ENCODE measurements around the gene WDR70.

Gene WDR70

DNA sequence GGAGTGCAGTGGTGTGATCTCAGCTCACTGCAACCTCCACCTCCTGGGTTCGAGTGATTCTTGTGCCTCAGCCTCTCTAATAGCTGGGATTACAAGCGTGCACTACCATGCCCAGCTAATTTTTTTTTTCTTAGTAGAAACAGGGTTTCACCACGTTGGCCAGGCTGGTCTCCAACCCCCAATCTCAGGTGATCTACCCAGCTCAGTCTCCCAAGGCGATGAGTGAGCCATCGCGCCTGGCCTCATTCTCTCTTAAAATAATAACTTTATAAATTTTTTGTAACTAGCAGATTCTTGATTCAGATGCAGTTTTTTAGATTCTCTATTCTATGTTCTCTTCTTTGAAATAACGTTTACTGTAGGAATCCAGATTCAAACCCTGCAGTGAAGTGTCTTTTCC, 333.6 kb downstream of the WDR70 start:
- H2AFZ ChIP-seq (ENCODE audit: low read depth), result no peak overlapping the region
- H3K4me3 ChIP-seq (IDR thresholded peaks at IDR 0.05; ENCODE audit: insufficient read depth, low read depth, low read length), result no peak overlapping the region

DNA sequence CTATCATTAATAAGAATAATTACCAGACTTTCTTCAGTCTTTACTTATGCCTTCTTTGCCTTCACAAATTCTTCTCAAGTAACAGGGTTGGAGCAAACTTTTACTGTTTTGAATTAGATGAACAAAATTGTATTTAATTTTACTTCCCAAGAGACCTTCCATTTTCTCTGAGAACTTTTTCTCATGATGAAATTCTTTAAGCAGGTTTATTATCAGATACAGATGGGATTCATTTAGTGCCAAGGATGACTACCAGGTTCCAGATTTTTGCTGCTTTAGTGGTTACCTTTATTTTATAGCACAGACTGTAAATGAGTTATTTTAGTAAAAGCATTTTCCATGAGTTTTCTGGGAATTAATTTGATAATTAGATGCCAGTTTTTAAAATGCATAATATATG, 335.6 kb downstream of the WDR70 start:
- TF ChIP-seq, protein P1, sequence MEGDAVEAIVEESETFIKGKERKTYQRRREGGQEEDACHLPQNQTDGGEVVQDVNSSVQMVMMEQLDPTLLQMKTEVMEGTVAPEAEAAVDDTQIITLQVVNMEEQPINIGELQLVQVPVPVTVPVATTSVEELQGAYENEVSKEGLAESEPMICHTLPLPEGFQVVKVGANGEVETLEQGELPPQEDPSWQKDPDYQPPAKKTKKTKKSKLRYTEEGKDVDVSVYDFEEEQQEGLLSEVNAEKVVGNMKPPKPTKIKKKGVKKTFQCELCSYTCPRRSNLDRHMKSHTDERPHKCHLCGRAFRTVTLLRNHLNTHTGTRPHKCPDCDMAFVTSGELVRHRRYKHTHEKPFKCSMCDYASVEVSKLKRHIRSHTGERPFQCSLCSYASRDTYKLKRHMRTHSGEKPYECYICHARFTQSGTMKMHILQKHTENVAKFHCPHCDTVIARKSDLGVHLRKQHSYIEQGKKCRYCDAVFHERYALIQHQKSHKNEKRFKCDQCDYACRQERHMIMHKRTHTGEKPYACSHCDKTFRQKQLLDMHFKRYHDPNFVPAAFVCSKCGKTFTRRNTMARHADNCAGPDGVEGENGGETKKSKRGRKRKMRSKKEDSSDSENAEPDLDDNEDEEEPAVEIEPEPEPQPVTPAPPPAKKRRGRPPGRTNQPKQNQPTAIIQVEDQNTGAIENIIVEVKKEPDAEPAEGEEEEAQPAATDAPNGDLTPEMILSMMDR (conservative IDR thresholded peaks at IDR 0.05; ENCODE audit: low read depth, low read length), result no peak
- Histone ChIP-seq H4K20me1 (ENCODE audit: insufficient read depth) (no peaks in the 10 kb centered on the region), H3K79me2 (ENCODE audit: insufficient read depth, low read depth) (no peaks in the 10 kb centered on the region), H3K27me3 (ENCODE audit: insufficient read depth, low read depth) (no peaks in the 10 kb centered on the region), H3K4me2 (no peak overlapping the region), H3K9ac (no peak overlapping the region), H3K36me3 (ENCODE audit: insufficient read depth) (no peaks in the 10 kb centered on the region), H3K4me3 (IDR thresholded peaks at IDR 0.05; ENCODE audit: insufficient read depth, low read depth, low read length) (no peak overlapping the region), H3K27ac (no peak overlapping the region), H3K4me1 (ENCODE audit: low read depth, poor library complexity, severe bottlenecking) (no peaks in the 10 kb centered on the region), H2AFZ (ENCODE audit: low read depth) (no peak overlapping the region)

More for the DNA sequence above, 333.6 kb downstream of the WDR70 start:
- Histone ChIP-seq H3K4me2 (no peak overlapping the region), H3K4me1 (ENCODE audit: low read depth, poor library complexity, severe bottlenecking) (no peaks in the 10 kb centered on the region), H3K79me2 (ENCODE audit: insufficient read depth, low read depth) (no peaks in the 10 kb centered on the region), H4K20me1 (ENCODE audit: insufficient read depth) (no peaks in the 10 kb centered on the region), H3K9ac (no peak overlapping the region), H3K36me3 (ENCODE audit: insufficient read depth) (no peaks in the 10 kb centered on the region), H3K27me3 (ENCODE audit: insufficient read depth, low read depth) (no peaks in the 10 kb centered on the region), H3K27ac (no peak overlapping the region)
- TF ChIP-seq, protein P1 (conservative IDR thresholded peaks at IDR 0.05; ENCODE audit: low read depth, low read length), result no peak

DNA sequence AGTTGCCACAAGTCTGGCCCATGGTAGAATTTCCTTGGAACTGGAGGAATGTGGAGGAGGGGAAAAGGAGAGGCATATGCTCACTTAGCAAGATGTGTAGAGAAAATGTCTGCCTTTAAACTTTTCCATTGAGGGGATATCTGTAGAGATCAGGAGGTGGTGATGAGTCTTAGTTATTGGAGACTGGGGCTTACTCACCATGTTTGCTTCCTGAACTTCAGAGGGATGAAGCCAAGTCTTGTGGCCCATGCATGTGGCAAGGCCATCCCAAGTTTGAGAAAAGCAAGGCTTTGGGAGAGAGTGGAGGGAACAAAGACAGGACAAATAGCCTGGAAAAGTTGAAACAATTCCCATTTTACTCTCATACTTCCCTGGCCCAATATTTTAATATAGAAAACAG, 336.2 kb downstream of the WDR70 start:
- Histone ChIP-seq H3K4me1 (ENCODE audit: low read depth, poor library complexity, severe bottlenecking) (no peaks in the 10 kb centered on the region), H3K9ac (no peak overlapping the region), H3K4me2 (no peak overlapping the region), H4K20me1 (ENCODE audit: insufficient read depth) (no peaks in the 10 kb centered on the region), H2AFZ (ENCODE audit: low read depth) (no peak overlapping the region), H3K79me2 (ENCODE audit: insufficient read depth, low read depth) (no peaks in the 10 kb centered on the region), H3K27ac (no peak overlapping the region), H3K36me3 (ENCODE audit: insufficient read depth) (no peaks in the 10 kb centered on the region), H3K27me3 (ENCODE audit: insufficient read depth, low read depth) (no peaks in the 10 kb centered on the region), H3K4me3 (IDR thresholded peaks at IDR 0.05; ENCODE audit: insufficient read depth, low read depth, low read length) (no peak overlapping the region)
- TF ChIP-seq, protein P1 (conservative IDR thresholded peaks at IDR 0.05; ENCODE audit: low read depth, low read length), result no peak

DNA sequence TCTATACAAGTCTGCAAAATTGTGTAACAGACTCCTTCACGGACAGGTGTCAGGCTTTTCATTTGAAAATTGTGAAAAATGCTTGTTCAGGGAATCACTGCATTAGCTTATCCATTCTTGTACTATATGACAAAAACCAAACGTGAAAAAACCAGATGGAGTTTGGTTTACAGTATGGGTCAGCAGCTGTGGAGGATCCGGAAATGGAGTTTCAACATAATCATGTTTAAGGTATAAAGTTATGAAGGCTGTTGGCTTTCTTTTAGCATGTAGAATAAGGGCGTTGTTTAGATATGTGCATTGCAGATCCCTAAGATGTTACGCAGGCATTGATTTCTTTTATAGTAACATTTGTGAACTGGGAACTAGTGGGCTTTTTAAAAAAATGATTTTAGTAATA, 336.9 kb downstream of the WDR70 start:
- Histone ChIP-seq H3K4me3 (IDR thresholded peaks at IDR 0.05; ENCODE audit: insufficient read depth, low read depth, low read length) (no peak overlapping the region), H3K27me3 (ENCODE audit: insufficient read depth, low read depth) (no peaks in the 10 kb centered on the region), H3K27ac (no peak overlapping the region), H3K36me3 (ENCODE audit: insufficient read depth) (no peaks in the 10 kb centered on the region), H3K79me2 (ENCODE audit: insufficient read depth, low read depth) (no peaks in the 10 kb centered on the region), H4K20me1 (ENCODE audit: insufficient read depth) (no peaks in the 10 kb centered on the region), H3K4me2 (no peak overlapping the region), H3K4me1 (ENCODE audit: low read depth, poor library complexity, severe bottlenecking) (no peaks in the 10 kb centered on the region), H3K9ac (no peak overlapping the region), H2AFZ (ENCODE audit: low read depth) (no peak overlapping the region)
- TF ChIP-seq, protein P1 (conservative IDR thresholded peaks at IDR 0.05; ENCODE audit: low read depth, low read length), result no peak

All from KMS-11 (cell line).